ENCODE results near the gene ABHD2.

DNA sequence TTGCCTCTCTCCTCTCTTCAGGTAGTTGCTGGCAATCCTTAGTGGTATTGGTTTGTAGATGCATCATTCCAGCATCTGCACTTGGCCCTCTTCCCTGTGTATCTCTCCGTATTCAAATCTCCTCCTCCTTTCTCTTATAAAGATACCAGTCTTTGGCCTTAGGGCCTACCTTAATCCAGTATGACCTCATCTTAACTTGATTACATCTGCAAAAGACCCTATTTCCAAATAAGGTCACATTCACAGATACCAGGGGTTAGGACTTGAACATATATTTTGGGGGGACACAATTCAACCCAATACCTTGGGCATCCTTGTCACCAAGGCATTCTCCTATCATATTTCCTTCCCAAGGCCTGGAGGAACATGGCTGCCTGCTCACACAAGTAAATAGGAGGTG is 22.0 kb upstream of the ABHD2 start:
- TF ChIP-seq, protein P1, sequence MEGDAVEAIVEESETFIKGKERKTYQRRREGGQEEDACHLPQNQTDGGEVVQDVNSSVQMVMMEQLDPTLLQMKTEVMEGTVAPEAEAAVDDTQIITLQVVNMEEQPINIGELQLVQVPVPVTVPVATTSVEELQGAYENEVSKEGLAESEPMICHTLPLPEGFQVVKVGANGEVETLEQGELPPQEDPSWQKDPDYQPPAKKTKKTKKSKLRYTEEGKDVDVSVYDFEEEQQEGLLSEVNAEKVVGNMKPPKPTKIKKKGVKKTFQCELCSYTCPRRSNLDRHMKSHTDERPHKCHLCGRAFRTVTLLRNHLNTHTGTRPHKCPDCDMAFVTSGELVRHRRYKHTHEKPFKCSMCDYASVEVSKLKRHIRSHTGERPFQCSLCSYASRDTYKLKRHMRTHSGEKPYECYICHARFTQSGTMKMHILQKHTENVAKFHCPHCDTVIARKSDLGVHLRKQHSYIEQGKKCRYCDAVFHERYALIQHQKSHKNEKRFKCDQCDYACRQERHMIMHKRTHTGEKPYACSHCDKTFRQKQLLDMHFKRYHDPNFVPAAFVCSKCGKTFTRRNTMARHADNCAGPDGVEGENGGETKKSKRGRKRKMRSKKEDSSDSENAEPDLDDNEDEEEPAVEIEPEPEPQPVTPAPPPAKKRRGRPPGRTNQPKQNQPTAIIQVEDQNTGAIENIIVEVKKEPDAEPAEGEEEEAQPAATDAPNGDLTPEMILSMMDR (IDR thresholded peaks at IDR 0.05), result no peak
- TF ChIP-seq POLR2A (IDR thresholded peaks at IDR 0.05), result no peak
